ENCODE data around the gene PILRB. TPM values are rescaled to one million over a fixed set of nuclear protein-coding genes. Genes with fewer than 3 reads are reported as not detected.

PILRB gene
- total RNA-seq, 1 experiment from 2014 or later: 60.2 TPM

DNA sequence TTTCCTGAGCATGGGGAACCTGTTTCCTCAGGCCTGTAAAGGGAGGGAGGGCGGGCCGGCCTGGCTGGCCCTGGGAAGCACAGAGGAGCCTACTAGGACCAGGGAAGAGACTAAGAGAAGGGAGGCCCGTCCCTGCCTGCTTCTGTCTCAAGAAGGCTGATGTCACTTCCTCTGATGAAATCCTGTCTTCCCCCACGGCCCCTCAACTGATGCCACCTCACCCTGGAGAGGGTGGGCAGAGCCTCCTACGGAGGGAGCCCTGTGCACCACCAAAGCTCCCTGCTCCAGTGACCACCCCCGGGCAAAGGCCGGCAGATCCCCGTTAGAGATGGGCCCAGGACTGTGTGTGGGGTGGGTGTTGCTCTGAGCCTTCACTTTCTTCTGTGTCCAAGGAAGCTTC, 14.3 kb downstream of the PILRB start (continued):
- TF ChIP-seq SP1 (IDR thresholded peaks at IDR 0.05; ENCODE audit: low read depth) (no peak), EZH2 (IDR thresholded peaks at IDR 0.05) (no peak), SIN3A (IDR thresholded peaks at IDR 0.05; ENCODE audit: low read depth) (no peak)

DNA sequence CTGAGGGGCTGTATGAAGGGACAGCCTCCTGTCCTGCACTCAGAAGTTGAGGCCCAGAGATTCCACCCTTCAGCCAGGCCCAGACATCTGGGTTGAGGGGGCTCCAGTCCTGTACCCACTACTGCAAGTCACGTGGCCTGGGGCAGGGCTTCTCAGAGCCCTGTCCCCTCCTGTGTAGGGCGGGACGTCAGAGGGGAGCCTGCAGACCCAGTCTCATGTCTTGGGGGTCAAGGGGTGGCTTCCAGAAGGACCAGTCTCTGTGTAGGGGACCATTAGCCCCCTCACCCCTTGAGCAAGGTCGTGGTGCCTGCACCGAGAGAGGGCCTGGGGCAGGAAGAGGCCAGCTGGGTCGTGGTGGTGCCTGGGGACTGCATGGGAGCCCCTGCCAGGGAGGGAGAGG, 14.8 kb downstream of the PILRB start:
- Histone ChIP-seq H3K36me3 (ENCODE audit: control insufficient read depth in 1 of 2, insufficient read depth in 2 of 2, low read length in 2 of 2) (no peaks in the 10 kb centered on the region), H3K4me2 (ENCODE audit: low read length) (no peak overlapping the region), H3K9me2 (ENCODE audit: insufficient read depth) (no peaks in the 10 kb centered on the region), H3K79me2 (ENCODE audit: insufficient read depth, low read length) (no peaks in the 10 kb centered on the region), H4K20me1 (ENCODE audit: insufficient read depth) (no peaks in the 10 kb centered on the region), H3K4me3 (replicated peaks in 1 of 2; ENCODE audit: low read depth in 1 of 2, low read length in 2 of 2) (no peak overlapping the region), H3K27me3 (ENCODE audit: insufficient read depth, low read length) (no peaks in the 10 kb centered on the region), H3K4me1 (ENCODE audit: control insufficient read depth in 1 of 2, insufficient read depth in 2 of 2, low read length in 2 of 2) (no peaks in the 10 kb centered on the region), H3K27ac (ENCODE audit: low read depth, low read length) (no peak overlapping the region), H3K9me3 (ENCODE audit: control insufficient read depth in 1 of 2, insufficient read depth in 1 of 2, low read depth in 1 of 2, low read length in 2 of 2) (no peaks in the 10 kb centered on the region), H2AFZ (ENCODE audit: low read depth, low read length, poor library complexity, severe bottlenecking) (no peak overlapping the region), H3K9ac (ENCODE audit: low read length) (no peak overlapping the region)
- TF ChIP-seq ELF1 (IDR thresholded peaks at IDR 0.05; ENCODE audit: borderline replicate concordance, low read depth): no peak
- TF ChIP-seq JUND (IDR thresholded peaks at IDR 0.05): no peak
- TF ChIP-seq ZBTB33 (IDR thresholded peaks at IDR 0.05; ENCODE audit: extremely low read depth, insufficient replicate concordance, low read length): no peak
- no peak for TF ChIP-seq SRF (IDR thresholded peaks at IDR 0.05; ENCODE audit: low read depth)
- no peak for TF ChIP-seq POLR2AphosphoS5 (IDR thresholded peaks at IDR 0.05; ENCODE audit: low read depth, low read length)
- no peak for TF ChIP-seq ZNF274 (IDR thresholded peaks at IDR 0.05; ENCODE audit: low read depth, low read length)
- TF ChIP-seq YY1 (IDR thresholded peaks at IDR 0.05; ENCODE audit: extremely low read depth, insufficient replicate concordance, low read depth, low read length): no peak
- no peak for TF ChIP-seq CBX3 (IDR thresholded peaks at IDR 0.05; ENCODE audit: low read depth)
- no peak for TF ChIP-seq EZH2 (IDR thresholded peaks at IDR 0.05)
- TF ChIP-seq RAD21 (IDR thresholded peaks at IDR 0.05; ENCODE audit: low read depth): no peak
- no peak for TF ChIP-seq SP1 (IDR thresholded peaks at IDR 0.05; ENCODE audit: low read depth)
- TF ChIP-seq EGR1 (IDR thresholded peaks at IDR 0.05; ENCODE audit: low read depth): no peak
- TF ChIP-seq ATF3 (IDR thresholded peaks at IDR 0.05): no peak
- no peak for TF ChIP-seq ZFX (IDR thresholded peaks at IDR 0.05)
- no peak for TF ChIP-seq MAX (IDR thresholded peaks at IDR 0.05)
- TF ChIP-seq EZH2phosphoT487 (IDR thresholded peaks at IDR 0.05; ENCODE audit: borderline replicate concordance): no peak
- no peak for TF ChIP-seq FOSL1 (IDR thresholded peaks at IDR 0.05; ENCODE audit: low read depth)
- no peak for DNase-seq (ENCODE audit: low read depth, low spot score)
- intact Hi-C loops (cut with micrococcal nuclease): no loop called here
- CTCF ChIA-PET: no interaction called here
- RAD21 ChIA-PET (ENCODE audit: low non-redundant PET in 1 of 2, low total read pairs in 2 of 2, uncharacterized antibody in 2 of 2, unreplicated experiment in 2 of 2): no interaction called here
- ATAC-seq: no peak
- BruUV-seq (replicated peaks): no TSS peak
- POLR2A ChIA-PET: no interaction called here
